BE2C (cell line): ENCODE results near the gene MITD1.

ENCODE experiments used
- DNase-seq: peaks from one replicate; pipeline ENCODE4 v3.0.0-alpha.2; 2020
- H3K27me3 ChIP-seq: fragments of 250-450 bp; sonication (Bioruptor Pico); 2 replicates; pipeline ENCODE4 v1.5.1; 2020; ENCODE audit warnings: mild to moderate bottlenecking
- H3K36me3 ChIP-seq: fragments of 250-450 bp; sonication (Bioruptor Pico); 2 replicates; pipeline ENCODE4 v1.5.1; 2020; ENCODE audit warnings: mild to moderate bottlenecking
- H3K4me1 ChIP-seq: fragments of 250-450 bp; sonication (Bioruptor Pico); 2 replicates; pipeline ENCODE4 v1.5.1; 2020
- H3K4me3 ChIP-seq: 2 replicates; pipeline ENCODE4 v1.5.1; 2011; ENCODE audit warnings: low read depth, low read length
- H3K9me3 ChIP-seq: fragments of 250-450 bp; sonication (Bioruptor Pico); 2 replicates; pipeline ENCODE4 v1.5.1; 2020
- CTCF ChIP-seq: IDR thresholded peaks from 2 replicates; pipeline ENCODE4 v1.5.1; 2012; ENCODE audit warnings: mild to moderate bottlenecking, low read depth, low read length

The MITD1 gene

DNA sequence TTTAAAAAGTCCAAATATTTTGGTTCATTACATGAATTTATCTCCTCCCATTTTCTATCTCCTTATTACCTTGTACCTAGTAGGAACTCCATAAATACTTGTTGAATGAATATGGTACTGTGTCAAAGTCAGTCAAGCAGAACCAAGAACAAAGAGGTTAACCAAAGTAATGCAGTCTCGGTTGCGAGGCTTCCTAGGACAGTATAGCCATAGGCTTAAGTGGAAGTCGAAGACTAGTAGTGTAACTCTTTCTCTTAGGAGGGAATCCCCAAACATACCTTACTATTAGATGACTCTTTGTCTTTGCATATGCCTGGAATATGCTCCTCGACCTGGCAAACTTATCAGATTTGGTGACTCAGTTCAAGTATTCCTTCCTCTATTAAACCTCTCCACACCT, 21.3 kb downstream of the MITD1 start:
- Histone ChIP-seq H3K9me3 (no peaks in the 10 kb centered on the region), H3K27me3 (no peaks in the 10 kb centered on the region), H3K36me3 (no peaks in the 10 kb centered on the region), H3K4me1 (no peaks in the 10 kb centered on the region), H3K4me3 (no peak overlapping the region)
- DNase-seq = no peak
- TF ChIP-seq CTCF = no peak

GRCh38 chr2:99158599-99158998, 22.3 kb downstream of the MITD1 start:
- DNase-seq = no peak
- Histone ChIP-seq H3K36me3 (no peaks in the 10 kb centered on the region), H3K4me1 (no peaks in the 10 kb centered on the region), H3K4me3 (no peak overlapping the region), H3K9me3 (no peaks in the 10 kb centered on the region), H3K27me3 (no peaks in the 10 kb centered on the region)
- TF ChIP-seq CTCF = no peak

DNA sequence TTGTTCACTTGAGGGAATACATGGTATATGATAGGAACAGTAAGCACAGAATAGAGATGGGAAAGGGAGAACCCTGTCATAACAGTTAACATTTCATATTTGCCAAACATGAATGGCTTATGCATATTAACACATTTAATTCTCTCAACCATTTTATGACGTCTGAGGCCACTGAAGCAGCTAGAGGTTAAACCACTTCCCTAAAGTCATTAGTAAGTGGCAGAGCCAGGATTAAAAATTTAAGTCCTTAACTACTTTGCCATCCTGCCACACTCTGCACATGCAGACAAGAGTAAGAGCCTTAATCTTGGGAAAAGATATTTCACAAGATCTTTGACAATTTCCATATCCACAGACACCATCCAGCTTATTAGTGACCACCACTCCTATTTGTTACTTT, 24.0 kb downstream of the MITD1 start:
- no peak for TF ChIP-seq CTCF
- no peak for DNase-seq

DNA sequence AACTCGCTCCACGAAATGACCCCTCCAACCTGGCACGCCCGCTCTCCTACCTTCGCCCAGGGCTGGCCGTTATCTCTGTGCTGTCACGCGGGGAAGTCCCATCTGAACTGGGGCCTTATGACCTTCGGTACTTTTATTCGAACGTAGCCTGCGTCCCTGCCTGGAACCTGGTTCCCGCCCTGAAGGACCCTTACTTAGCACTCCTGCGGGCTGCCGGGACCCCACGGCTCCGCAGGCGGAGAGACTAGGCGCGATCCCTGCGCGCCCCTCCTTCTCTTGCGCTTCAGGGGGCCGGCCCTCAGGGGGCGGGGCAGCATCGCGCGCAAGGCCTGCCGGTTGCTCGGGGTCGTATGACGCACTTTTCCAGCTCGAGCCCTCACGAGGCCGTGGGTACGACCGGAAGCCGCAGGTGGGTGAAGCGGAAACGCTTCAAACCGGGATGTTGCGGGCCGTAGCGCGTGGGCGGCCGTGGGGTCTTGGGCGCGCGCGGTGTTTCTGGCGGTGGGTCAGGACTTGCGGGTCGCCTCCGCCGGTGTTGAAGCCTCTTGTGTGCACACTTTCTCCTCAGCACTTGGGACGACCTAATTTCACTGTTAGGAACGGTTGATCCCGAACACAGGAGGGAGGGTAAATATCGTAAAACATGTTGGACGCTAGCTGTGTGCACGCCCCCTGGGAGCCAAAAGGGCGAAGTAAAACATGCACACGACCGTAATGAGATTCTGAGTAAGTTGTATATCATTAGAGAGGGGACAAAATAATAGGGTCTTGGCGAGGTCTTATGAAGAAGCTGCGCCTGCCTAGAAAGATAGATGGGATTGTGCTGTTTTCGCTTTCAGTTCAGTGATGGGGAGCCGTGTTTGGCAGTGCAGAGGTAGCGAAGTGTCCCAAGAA, 26.0 kb downstream of the MITD1 start, which contains the start of the genes LIPT1 and TSGA10:
LIPT1 (plus strand) TSS at position 325 of the 894 bp plus-strand sequence. CDS start 6,991 bp downstream, outside the sequence.
TSGA10 (minus strand) TSS at position 300 of the 894 bp plus-strand sequence. CDS start 45,503 bp downstream, outside the sequence.
- H3K9me3 ChIP-seq = no peaks in the 10 kb centered on the region
- DNase-seq = peak; percentile 82
- peak within 1 kb of the TSS; percentile 74 for H3K4me3 ChIP-seq
- H3K36me3 ChIP-seq = no peaks in the 10 kb centered on the region
- peak; percentile 12; the same call in 1 of the 2 replicates for TF ChIP-seq CTCF
- H3K27me3 ChIP-seq = no peaks in the 10 kb centered on the region
- no peaks in the 10 kb centered on the region for H3K4me1 ChIP-seq

More for the DNA sequence above, 24.0 kb downstream of the MITD1 start:
- no peaks in the 10 kb centered on the region for H3K27me3 ChIP-seq
- no peaks in the 10 kb centered on the region for H3K36me3 ChIP-seq
- H3K9me3 ChIP-seq = no peaks in the 10 kb centered on the region
- H3K4me1 ChIP-seq = no peaks in the 10 kb centered on the region
- H3K4me3 ChIP-seq = no peak overlapping the region

- H3K9me3 ChIP-seq = no peaks in the 10 kb centered on the region
- H3K27me3 ChIP-seq = no peaks in the 10 kb centered on the region
- no peaks in the 10 kb centered on the region for H3K36me3 ChIP-seq
- H3K4me3 ChIP-seq = peak overlapping the region; percentile 74
- DNase-seq = no peak
- no peaks in the 10 kb centered on the region for H3K4me1 ChIP-seq
- no peak for TF ChIP-seq CTCF
These were observed 26.8 kb downstream of the MITD1 start for GRCh38 chr2:99153921-99154604.
